GM12891 (cell line): ENCODE results near the gene TRAPPC12.

Source experiments
- PAX5 ChIP-seq: IDR thresholded peaks from 2 replicates; pipeline ENCODE4 v1.6.1; 2011; ENCODE audit warnings: low read length, moderate library complexity, mild to moderate bottlenecking; ENCODE audit not compliant: insufficient read depth, severe bottlenecking
- POLR2A ChIP-seq: IDR thresholded peaks from 2 replicates; pipeline ENCODE4 v1.6.1; 2011; ENCODE audit warnings: low read depth, low read length, control low read depth
- POLR2AphosphoS5 ChIP-seq: IDR thresholded peaks from 2 replicates; pipeline ENCODE4 v1.6.1; 2011; ENCODE audit warnings: low read depth, low read length, control low read depth
- SPI1 ChIP-seq: IDR thresholded peaks from 2 replicates; pipeline ENCODE4 v1.6.1; 2011; ENCODE audit warnings: low read depth, low read length, control low read depth
- TAF1 ChIP-seq: IDR thresholded peaks from 2 replicates; pipeline ENCODE4 v1.6.1; 2011; ENCODE audit warnings: low read depth, low read length, control low read depth

DNA sequence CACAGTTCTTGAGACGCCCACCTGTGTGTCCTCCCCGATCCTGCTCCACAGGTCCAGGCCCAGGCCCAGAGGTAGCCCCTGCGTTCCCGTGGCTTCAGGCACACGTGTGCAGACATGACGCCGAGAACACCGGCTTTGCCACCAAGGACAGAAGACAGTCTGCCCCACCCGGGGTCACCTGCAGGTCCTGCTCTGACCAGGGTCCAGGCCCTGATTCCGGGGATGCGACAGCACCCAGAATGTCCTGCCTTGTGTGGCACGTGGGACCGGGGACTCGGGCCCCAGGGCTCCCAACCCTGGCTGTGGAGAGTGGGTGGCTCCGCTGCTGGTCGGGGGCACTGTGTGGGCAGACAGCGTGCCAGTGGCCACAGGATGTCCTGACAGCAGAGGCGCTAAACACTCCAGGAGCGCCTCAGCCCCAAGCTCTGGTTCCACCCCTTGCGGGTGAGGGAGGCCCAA, 102.9 kb downstream of the TRAPPC12 start:
- no peak for TF ChIP-seq POLR2AphosphoS5
- no peak for TF ChIP-seq POLR2A
- no peak for TF ChIP-seq TAF1
- TF ChIP-seq PAX5 = no peak
- TF ChIP-seq SPI1 = no peak
